Islet of Langerhans (tissue), 1 donor: ENCODE results near the gene MYO9A.

Experiments
- FAIRE-seq: peaks from one replicate; lab custom pipeline; 2011; peaks lifted over from hg19 to GRCh38; lab: Jason Lieb, UNC

The MYO9A gene

DNA sequence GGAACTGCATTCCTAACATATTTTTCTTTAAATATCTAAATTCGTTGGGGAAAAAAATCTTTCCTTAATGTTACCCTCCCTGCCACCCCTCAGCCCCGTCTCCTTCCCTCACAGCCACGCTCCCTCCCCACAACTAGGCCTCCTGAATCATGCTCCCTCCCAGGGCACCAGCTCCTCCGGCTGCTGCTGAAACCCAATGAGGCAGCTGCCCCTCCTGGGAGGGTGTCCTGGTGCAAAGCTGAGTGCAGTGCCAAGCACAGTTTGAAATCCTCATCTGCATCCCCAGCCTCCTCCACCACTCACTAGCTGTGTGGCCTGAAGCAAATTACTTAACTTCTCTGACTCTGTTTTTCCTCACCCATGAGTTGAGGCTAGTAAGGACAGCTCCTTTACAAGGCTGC, 310.3 kb downstream of the MYO9A start:
- no peak for FAIRE-seq

- no peak for FAIRE-seq
Measured at GRCh38 chr15:71807125-71807629, 310.8 kb downstream of the MYO9A start.

GRCh38 chr15:71806452-71806931, 311.5 kb downstream of the MYO9A start:
- no peak for FAIRE-seq

DNA sequence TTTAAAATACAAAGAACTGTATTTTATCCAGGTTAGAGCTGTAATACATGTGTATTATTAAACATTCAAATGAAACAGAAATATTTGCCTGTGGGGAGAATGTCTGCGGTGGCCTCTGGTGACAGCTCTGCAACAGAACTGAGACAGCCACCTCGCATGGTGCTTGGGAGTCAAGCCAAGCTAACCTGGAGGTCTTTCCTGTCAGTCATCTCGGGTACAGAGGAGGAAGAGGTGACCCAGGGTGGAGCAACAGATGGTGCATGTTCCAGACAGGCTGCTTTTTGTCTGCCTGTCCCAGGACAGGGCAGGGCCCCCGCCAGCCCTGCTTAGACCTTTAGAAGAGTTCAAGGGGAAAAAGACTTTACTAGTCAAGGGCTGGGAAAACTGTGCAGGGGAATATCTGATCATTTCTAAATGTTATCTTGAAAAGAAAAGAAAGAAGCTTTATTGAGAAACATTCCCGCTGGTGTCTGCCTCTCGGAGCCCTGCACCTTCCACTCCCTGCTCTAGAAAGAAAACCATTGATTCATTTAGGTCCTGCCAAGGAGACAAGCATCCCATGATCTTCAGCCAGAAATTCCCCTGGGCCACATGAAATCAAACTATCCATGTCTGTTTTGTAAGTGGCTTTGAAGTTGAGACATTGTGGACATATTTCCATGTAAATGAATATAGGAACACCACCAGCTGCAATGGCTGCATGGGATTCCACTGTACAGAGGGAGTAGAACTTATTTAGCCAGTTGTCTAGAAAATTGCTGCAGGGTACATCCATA, 313.1 kb downstream of the MYO9A start:
- no peak for FAIRE-seq

DNA sequence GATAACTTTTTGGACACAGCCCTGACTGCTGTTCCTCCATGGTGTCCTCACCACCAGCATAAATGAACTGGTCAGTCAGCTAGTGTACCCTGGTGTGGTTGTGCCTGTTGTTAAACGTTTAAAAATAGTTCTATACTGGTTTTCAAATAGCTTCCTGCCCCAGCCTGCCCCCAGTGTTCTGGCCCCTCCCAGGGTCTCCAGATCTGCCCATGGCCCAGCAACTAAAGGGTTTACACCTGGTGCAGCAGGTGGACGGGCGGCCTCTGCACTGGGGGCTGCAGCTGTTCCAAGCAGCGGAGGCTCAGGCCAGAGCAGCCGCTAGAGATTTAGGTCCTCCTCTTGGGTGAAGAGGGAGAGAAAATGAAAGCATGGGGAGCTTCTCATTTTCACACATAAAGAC, 313.7 kb downstream of the MYO9A start:
- no peak for FAIRE-seq

GRCh38 chr15:71802770-71803169, 315.2 kb downstream of the MYO9A start:
- no peak for FAIRE-seq

- FAIRE-seq: no peak
Measured at GRCh38 chr15:71801935-71802655, 315.9 kb downstream of the MYO9A start.

DNA sequence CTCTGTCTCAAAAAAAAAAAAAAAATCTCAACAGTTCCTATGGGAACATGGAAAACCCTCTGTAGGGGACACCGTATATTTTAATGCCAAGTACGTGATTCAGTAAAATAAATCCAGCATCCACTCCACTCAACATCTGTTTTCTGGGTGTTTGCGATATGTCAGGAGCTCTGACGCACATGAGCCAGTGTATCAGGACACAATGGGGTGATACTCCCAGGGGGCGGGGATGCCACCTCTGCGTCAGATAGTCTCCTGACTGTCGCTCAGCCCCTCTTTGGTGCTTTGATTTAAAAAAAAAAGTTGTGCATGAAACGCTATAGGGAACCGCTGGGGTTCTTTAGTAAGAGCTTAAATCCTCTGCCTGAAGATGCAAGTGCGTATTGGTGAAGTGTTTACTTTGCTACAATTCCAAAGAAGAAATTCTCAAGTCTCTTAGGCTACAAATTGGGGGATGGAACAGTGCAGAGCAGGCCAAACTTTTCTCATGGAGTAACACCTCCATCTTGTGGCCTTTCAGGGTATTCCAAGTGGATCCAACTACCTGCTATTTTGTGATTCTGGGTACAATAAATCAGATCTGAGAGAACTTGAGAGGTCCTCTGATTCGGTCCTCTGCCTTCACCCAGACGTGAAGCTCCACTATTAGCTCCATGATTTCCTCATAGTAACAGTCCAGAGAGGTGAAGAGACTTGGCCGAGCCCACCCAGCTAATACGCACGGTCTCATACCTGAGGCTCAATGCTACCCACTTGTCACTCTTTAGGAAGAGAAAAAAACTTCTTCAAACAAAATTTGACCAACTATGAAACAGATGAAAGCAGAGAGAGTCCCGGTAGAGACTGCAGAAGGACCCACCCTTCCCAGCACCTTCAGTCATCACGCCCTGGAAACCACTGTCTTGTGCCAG, 316.9 kb downstream of the MYO9A start:
- FAIRE-seq: peak; percentile 83

DNA sequence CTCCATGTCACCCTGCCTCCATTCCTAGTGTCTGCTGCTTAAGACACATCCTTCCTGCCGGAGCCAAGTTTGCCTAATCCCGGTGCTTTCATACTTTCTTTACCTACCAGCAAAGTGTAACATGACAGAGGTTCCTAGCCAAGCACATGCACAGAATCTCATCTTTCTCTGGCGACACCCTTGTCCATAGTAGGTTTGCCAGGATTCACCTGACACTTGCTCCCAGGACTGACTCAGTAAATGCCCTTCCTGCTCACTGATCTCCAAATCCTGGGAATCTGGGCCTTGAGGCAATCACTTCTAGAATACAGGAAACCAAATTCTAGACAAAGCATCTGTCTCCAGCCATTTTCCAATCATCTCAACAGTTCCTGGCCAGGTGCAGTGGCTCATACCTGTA, 317.8 kb downstream of the MYO9A start:
- no peak for FAIRE-seq

- no peak for FAIRE-seq
Measured at GRCh38 chr15:71798641-71799040, 319.3 kb downstream of the MYO9A start.

GRCh38 chr15:71792521-71792920, 325.4 kb downstream of the MYO9A start:
- no peak for FAIRE-seq

GRCh38 chr15:71791975-71792374, 326.0 kb downstream of the MYO9A start:
- FAIRE-seq: no peak

DNA sequence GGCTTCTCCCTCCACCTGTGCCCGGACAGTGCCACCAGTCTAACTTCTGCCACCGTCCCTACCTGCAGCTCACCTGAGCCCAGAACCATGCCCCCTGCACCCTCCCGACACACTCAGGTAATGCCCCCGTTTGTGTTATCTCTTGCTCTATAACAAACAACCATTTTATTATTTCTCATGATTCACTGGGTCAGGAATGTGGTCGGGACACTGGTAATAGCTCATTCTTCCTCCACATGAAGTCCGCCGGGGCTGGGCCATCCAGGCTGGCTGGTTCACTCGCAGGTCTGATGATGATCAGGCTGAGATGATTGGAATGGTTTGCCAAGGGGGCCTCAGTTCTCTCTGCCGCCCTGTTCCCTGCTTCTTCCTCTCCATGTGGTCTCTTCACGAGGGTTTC, 327.9 kb downstream of the MYO9A start:
- no peak for FAIRE-seq

DNA sequence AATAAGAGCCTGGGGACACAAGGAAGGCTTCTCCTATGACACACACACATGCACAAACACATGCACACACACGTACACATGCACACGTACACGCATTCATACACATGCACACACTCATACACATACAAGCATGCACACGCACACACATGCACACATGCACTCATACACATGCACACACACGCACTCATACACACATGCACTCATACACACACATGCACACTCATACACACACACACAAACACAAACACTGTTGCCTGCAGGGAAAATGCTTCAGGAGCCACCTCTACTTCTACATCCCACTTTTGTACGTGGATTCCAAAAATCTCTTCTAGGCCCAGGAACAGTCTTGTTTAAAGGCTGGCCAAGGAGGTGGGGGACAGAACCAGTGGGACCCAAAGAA, 328.3 kb downstream of the MYO9A start:
- no peak for FAIRE-seq

DNA sequence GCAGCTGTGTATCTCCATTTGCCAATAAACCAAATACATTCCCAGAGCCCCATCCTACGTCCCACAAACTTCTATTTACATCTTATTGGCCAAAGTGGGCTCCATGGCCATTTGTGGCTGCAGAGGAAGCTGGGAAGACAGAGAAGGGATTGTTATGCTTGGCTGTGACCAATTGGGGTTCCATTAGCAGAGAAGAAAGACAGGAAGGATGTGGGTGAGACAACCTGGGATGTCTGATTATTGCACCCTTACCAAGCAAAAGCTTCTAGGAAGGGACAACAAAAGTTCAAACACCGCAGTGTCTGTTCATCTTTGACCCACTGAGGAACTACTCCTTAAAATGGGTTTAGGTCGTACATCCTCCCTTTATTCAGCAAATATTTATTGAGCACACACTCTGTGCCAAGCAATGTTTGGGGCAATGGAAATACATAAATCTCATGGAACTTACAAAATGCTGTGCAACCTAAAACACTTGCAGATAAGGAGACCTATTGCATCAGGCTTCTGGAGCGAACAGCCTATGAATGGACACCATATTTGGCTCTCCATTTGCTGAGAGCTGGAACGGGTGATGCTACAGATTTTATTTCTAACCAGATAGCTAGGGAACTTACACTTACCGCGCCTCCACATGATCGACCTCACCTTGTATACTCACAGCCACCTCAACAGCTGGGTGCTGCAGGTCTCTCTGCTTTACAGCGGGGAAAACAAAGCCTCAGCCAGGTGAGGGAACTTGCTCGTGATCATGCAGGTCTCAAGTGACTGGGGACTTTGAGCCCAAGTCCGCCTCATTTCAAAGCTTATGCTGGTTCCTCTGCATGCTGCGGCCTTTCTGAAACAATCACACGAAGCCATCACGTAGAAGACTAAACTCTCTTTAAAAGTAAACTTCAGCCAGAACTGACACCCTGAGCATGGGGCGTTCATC, 329.0 kb downstream of the MYO9A start:
- no peak for FAIRE-seq

- no peak for FAIRE-seq
Measured at GRCh38 chr15:71786673-71787072, 331.3 kb downstream of the MYO9A start.

DNA sequence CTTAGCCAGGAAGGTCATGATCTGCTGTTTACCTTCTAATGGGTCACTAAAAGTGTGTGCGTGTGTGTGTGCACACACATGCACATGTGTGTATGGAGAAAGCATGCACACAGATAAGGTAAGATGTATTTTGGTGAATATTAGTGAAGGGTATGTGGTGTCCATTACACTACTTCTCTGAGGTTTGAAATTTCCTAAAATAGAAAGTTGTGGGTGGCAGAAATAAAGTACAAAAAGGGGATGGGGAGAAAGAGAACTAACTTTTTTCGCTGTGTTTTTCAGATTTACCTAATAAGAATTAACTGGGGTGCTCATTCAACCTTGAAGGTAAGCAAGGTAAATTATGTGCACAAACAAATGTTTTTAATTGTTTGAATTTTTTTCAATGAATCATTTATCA, 332.0 kb downstream of the MYO9A start:
- no peak for FAIRE-seq

DNA sequence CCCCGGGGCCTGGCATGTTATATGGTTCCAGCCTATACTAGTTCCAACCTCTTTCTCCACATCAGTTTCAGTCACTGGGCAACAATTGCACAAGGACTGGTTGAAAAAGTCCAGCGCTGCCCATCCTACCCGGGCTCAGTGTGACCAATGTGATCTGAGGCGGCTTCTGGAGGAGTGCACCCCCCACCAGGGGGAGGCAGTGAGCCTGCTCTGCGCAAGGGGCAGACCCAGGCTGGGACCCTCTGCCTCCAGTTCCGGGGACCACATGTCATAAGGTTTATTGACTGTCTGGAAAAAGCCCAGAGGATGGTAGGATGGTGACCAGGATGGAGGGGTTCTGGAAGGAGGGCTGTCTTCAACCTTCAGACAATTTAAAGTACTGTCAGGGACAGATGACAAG, 333.2 kb downstream of the MYO9A start:
- FAIRE-seq: no peak

DNA sequence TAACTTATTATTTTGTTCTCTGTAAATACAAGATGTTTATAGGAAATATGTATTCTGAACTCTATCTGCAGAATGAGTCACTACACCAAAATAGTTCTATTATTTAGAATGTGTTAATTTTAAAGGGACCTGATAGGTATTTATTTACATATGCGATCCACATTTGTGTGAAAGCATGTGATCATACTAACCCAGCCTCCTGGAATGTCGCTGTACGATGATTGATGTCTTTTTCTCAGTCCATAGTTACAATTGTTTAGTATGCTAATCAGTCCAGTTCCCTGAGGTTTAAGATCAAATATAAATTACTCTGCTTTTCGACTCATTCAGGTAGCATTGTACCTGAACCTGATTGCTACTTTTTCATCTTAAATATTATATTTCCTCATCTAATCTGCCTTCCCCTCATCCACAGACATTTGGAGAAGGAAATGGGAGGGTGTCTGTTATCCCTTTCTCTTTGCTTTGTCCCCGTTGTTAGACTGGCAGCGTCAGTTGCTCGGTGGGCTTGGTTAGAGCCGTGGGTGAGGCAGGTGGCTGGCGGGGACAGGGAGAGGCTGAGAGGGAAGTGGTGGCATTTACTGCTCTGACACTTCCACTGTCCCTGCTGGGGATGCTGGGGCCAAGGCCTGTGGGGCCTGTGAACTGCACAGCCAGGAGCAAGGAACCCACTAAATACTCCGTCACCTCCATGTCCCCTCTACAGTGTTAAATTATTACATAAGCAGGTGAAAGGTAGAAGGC, 335.4 kb downstream of the MYO9A start:
- no peak for FAIRE-seq

GRCh38 chr15:71781965-71782265, 336.0 kb downstream of the MYO9A start:
- FAIRE-seq: no peak
